ENCODE data around the gene BICD1. TPM values are rescaled to one million over a fixed set of nuclear protein-coding genes. Genes with fewer than 3 reads are reported as not detected.
"Not testable (repeated sequence)": the region's sequence is repeated elsewhere in the genome, so short reads cannot be mapped to it uniquely, and the experiment has no call there.

Gene BICD1
- total RNA-seq, 1 donor from 2014 or later = 6.1 TPM

GRCh38 chr12:32179011-32179395 lies 72.4 kb downstream of the BICD1 start:
- FAIRE-seq = no peak
- no peaks in the 10 kb centered on the region for H3K36me3 ChIP-seq (ENCODE audit: control insufficient read depth, insufficient read depth, low read length)
- H3K27me3 ChIP-seq (ENCODE audit: control insufficient read depth, insufficient read depth, low read length) = no peaks in the 10 kb centered on the region
- no peak for DNase-seq (ENCODE audit: low read depth)
- H3K4me3 ChIP-seq (ENCODE audit: low read depth, low read length) = no peak overlapping the region
- TF ChIP-seq CTCF (IDR thresholded peaks at IDR 0.05; ENCODE audit: insufficient read depth, low read length, severe bottlenecking) = no peak

GRCh38 chr12:32181498-32182175 lies 75.0 kb downstream of the BICD1 start:
- TF ChIP-seq CTCF (IDR thresholded peaks at IDR 0.05; ENCODE audit: insufficient read depth, low read length, severe bottlenecking) = no peak
- no peaks in the 10 kb centered on the region for H3K36me3 ChIP-seq (ENCODE audit: control insufficient read depth, insufficient read depth, low read length)

GRCh38 chr12:32183650-32184049 lies 77.0 kb downstream of the BICD1 start:
- Histone ChIP-seq H3K27me3 (ENCODE audit: control insufficient read depth, insufficient read depth, low read length) (no peaks in the 10 kb centered on the region), H3K36me3 (ENCODE audit: control insufficient read depth, insufficient read depth, low read length) (no peaks in the 10 kb centered on the region), H3K4me3 (ENCODE audit: low read depth, low read length) (no peak overlapping the region)
- no peak for TF ChIP-seq CTCF (IDR thresholded peaks at IDR 0.05; ENCODE audit: insufficient read depth, low read length, severe bottlenecking)
- DNase-seq (ENCODE audit: low read depth) (no peak), FAIRE-seq (no peak)

More at GRCh38 chr12:32181498-32182175, 75.0 kb downstream of the BICD1 start:
- DNase-seq (ENCODE audit: low read depth) (no peak), FAIRE-seq (no peak)
- Histone ChIP-seq H3K4me3 (ENCODE audit: low read depth, low read length) (no peak overlapping the region), H3K27me3 (ENCODE audit: control insufficient read depth, insufficient read depth, low read length) (no peaks in the 10 kb centered on the region)

GRCh38 chr12:32187127-32187526 lies 80.5 kb downstream of the BICD1 start:
- not testable (repeated sequence) for FAIRE-seq; DNase-seq (ENCODE audit: low read depth); H3K27me3 ChIP-seq (ENCODE audit: control insufficient read depth, insufficient read depth, low read length); H3K36me3 ChIP-seq (ENCODE audit: control insufficient read depth, insufficient read depth, low read length); H3K4me3 ChIP-seq (ENCODE audit: low read depth, low read length)

GRCh38 chr12:32191445-32191844 lies 84.8 kb downstream of the BICD1 start:
- no peaks in the 10 kb centered on the region for H3K27me3 ChIP-seq (ENCODE audit: control insufficient read depth, insufficient read depth, low read length)
- FAIRE-seq (no peak), DNase-seq (ENCODE audit: low read depth) (no peak)
- TF ChIP-seq CTCF (IDR thresholded peaks at IDR 0.05; ENCODE audit: insufficient read depth, low read length, severe bottlenecking) = no peak
- H3K36me3 ChIP-seq (ENCODE audit: control insufficient read depth, insufficient read depth, low read length) = no peaks in the 10 kb centered on the region
- H3K4me3 ChIP-seq (ENCODE audit: low read depth, low read length) = no peak overlapping the region

- no peak for FAIRE-seq
- H3K4me3 ChIP-seq (ENCODE audit: low read depth, low read length) = no peak overlapping the region
- H3K27me3 ChIP-seq (ENCODE audit: control insufficient read depth, insufficient read depth, low read length) = no peaks in the 10 kb centered on the region
- no peak for TF ChIP-seq CTCF (IDR thresholded peaks at IDR 0.05; ENCODE audit: insufficient read depth, low read length, severe bottlenecking)
- no peaks in the 10 kb centered on the region for H3K36me3 ChIP-seq (ENCODE audit: control insufficient read depth, insufficient read depth, low read length)
- no peak for DNase-seq (ENCODE audit: low read depth)
These were observed 89.9 kb downstream of the BICD1 start for GRCh38 chr12:32196250-32197198.
